AG09319 (cell line): ENCODE measurements around the gene SHC4.

Experiments
- DNase-seq: peaks from one replicate; pipeline ENCODE4 v3.0.0-alpha.2; 2010; ENCODE audit warnings: low read depth; ENCODE audit errors: extremely low read depth
- CTCF ChIP-seq: IDR thresholded peaks from 2 replicates; pipeline ENCODE4 v1.5.1; 2011; ENCODE audit warnings: low read depth, mild to moderate bottlenecking, inconsistent platforms, low read length, moderate library complexity

The SHC4 gene

GRCh38 chr15:48937886-48938285 is 25.8 kb downstream of the SHC4 start:
- TF ChIP-seq CTCF = no peak
- no peak for DNase-seq

- DNase-seq = peak; percentile 8
Observed at GRCh38 chr15:48936666-48937065, 27.1 kb downstream of the SHC4 start.

GRCh38 chr15:48935236-48935635 is 28.5 kb downstream of the SHC4 start:
- DNase-seq = no peak
- TF ChIP-seq CTCF = no peak

More at GRCh38 chr15:48936666-48937065, 27.1 kb downstream of the SHC4 start:
- TF ChIP-seq CTCF = no peak

- TF ChIP-seq CTCF = no peak
Observed at GRCh38 chr15:48930735-48931134, 33.0 kb downstream of the SHC4 start.

GRCh38 chr15:48929661-48930060 is 34.1 kb downstream of the SHC4 start:
- TF ChIP-seq CTCF = no peak
- no peak for DNase-seq

More at GRCh38 chr15:48930735-48931134, 33.0 kb downstream of the SHC4 start:
- no peak for DNase-seq

GRCh38 chr15:48928877-48929538 is 34.7 kb downstream of the SHC4 start:
- TF ChIP-seq CTCF = no peak
- DNase-seq = no peak

GRCh38 chr15:48925714-48926223 is 38.0 kb downstream of the SHC4 start:
- TF ChIP-seq CTCF = no peak

More at GRCh38 chr15:48925714-48926223, 38.0 kb downstream of the SHC4 start:
- peak; percentile 63 for DNase-seq
